Lower leg skin (tissue), 3 donors: ENCODE results near the gene HEATR9.

ENCODE experiments used
- POLR2A ChIP-seq, 2 donors: fragments of 450-650 bp; IDR thresholded peaks; one replicate each; pipeline ENCODE4 v1.6.1; 2016 to 2017; ENCODE audit warnings: antibody characterized with exemption in 2 of 2, mild to moderate bottlenecking in 1 of 2, moderate library complexity in 1 of 2
- TF ChIP-seq, protein P1 (sequence below), 3 donors: fragments of 450-650 bp; IDR thresholded peaks; one replicate each; pipeline ENCODE4 v1.5.1; 2016; ENCODE audit warnings: antibody characterized with exemption in 3 of 3, mild to moderate bottlenecking in 3 of 3, moderate library complexity in 2 of 3

DNA sequence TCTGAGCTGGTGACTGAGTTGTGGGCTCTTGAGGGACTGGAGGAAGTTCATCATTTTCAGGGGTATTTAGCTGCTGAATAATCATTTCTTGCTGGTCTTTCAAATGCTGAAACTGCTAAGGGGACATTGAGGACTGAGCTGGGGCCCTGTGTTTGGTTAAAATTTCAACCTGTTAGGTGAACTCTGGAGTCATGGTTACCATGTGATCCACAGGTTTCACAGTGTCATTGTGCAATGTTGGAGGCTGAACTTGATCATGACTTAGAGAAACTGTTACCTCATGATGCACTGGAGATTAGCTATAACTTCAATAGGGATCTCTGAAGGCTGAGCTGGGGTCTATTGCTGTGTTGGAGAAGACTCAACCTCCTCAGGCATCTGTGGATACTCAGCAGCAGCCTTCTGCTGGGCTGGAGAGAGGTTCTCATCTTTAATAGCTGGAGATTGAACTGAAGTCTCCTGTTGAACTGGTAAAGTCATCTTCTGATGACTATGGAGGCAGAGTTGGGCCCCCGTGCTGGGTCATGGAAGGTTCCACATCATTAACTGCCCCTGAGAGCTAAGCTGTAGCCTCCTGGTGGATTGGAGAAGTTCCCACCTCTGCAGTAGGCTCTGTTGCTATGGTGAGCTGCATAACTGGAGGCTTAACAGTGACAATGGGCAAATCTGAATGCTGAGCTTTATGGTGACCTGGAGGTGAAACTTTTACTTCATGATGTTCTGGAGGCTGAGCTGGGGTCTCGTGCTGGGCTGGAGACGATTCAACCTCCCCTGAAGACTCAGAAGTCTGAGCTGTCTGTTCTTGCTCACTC is 46.7 kb upstream of the HEATR9 start:
- TF ChIP-seq, protein P1, sequence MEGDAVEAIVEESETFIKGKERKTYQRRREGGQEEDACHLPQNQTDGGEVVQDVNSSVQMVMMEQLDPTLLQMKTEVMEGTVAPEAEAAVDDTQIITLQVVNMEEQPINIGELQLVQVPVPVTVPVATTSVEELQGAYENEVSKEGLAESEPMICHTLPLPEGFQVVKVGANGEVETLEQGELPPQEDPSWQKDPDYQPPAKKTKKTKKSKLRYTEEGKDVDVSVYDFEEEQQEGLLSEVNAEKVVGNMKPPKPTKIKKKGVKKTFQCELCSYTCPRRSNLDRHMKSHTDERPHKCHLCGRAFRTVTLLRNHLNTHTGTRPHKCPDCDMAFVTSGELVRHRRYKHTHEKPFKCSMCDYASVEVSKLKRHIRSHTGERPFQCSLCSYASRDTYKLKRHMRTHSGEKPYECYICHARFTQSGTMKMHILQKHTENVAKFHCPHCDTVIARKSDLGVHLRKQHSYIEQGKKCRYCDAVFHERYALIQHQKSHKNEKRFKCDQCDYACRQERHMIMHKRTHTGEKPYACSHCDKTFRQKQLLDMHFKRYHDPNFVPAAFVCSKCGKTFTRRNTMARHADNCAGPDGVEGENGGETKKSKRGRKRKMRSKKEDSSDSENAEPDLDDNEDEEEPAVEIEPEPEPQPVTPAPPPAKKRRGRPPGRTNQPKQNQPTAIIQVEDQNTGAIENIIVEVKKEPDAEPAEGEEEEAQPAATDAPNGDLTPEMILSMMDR (IDR thresholded peaks at IDR 0.05) = no peak
- TF ChIP-seq POLR2A (IDR thresholded peaks at IDR 0.05) = no peak
